ENCODE data around the gene KAT8.
"Not testable (repeated sequence)": the region's sequence is repeated elsewhere in the genome, so short reads cannot be mapped to it uniquely, and the experiment has no call there.

KAT8 gene

GRCh38 chr16:31157136-31157535 is 39.7 kb downstream of the KAT8 start:
- Histone ChIP-seq H3K27ac (ENCODE audit: low read depth, low read length) (no peak overlapping the region), H3K36me3 (ENCODE audit: control insufficient read depth, insufficient read depth, low read length) (no peaks in the 10 kb centered on the region)

GRCh38 chr16:31167315-31167714 is 49.9 kb downstream of the KAT8 start:
- H3K27ac ChIP-seq (ENCODE audit: low read depth, low read length): no peak overlapping the region
- H3K4me3 ChIP-seq (ENCODE audit: low read length): no peak overlapping the region
- H3K9ac ChIP-seq (ENCODE audit: low read length): no peak overlapping the region
- no peaks in the 10 kb centered on the region for H3K36me3 ChIP-seq (ENCODE audit: control insufficient read depth, insufficient read depth, low read length)
- no peaks in the 10 kb centered on the region for H3K4me1 ChIP-seq (ENCODE audit: control insufficient read depth, insufficient read depth, low read length)
- H3K27me3 ChIP-seq (ENCODE audit: control insufficient read depth, insufficient read depth, low read length): no peaks in the 10 kb centered on the region

More at GRCh38 chr16:31157136-31157535, 39.7 kb downstream of the KAT8 start:
- Histone ChIP-seq H3K9ac (ENCODE audit: low read length) (no peak overlapping the region), H3K4me3 (ENCODE audit: low read length) (no peak overlapping the region), H3K4me1 (ENCODE audit: control insufficient read depth, insufficient read depth, low read length) (no peaks in the 10 kb centered on the region), H3K27me3 (ENCODE audit: control insufficient read depth, insufficient read depth, low read length) (no peaks in the 10 kb centered on the region)

- H3K9ac ChIP-seq (ENCODE audit: low read length): no peak overlapping the region
- no peaks in the 10 kb centered on the region for H3K27me3 ChIP-seq (ENCODE audit: control insufficient read depth, insufficient read depth, low read length)
- H3K27ac ChIP-seq (ENCODE audit: low read depth, low read length): no peak overlapping the region
- H3K4me1 ChIP-seq (ENCODE audit: control insufficient read depth, insufficient read depth, low read length): no peaks in the 10 kb centered on the region
- no peaks in the 10 kb centered on the region for H3K36me3 ChIP-seq (ENCODE audit: control insufficient read depth, insufficient read depth, low read length)
- no peak overlapping the region for H3K4me3 ChIP-seq (ENCODE audit: low read length)
These were observed 51.4 kb downstream of the KAT8 start for GRCh38 chr16:31168848-31169247.

- not testable (repeated sequence) for H3K27ac ChIP-seq (ENCODE audit: low read depth, low read length); H3K4me1 ChIP-seq (ENCODE audit: control insufficient read depth, insufficient read depth, low read length); H3K4me3 ChIP-seq (ENCODE audit: low read length); H3K9ac ChIP-seq (ENCODE audit: low read length); H3K36me3 ChIP-seq (ENCODE audit: control insufficient read depth, insufficient read depth, low read length); H3K27me3 ChIP-seq (ENCODE audit: control insufficient read depth, insufficient read depth, low read length)
These were observed 52.6 kb downstream of the KAT8 start for GRCh38 chr16:31170048-31170447.

- Histone ChIP-seq H3K36me3 (ENCODE audit: control insufficient read depth, insufficient read depth, low read length) (no peaks in the 10 kb centered on the region), H3K27me3 (ENCODE audit: control insufficient read depth, insufficient read depth, low read length) (no peaks in the 10 kb centered on the region), H3K4me1 (ENCODE audit: control insufficient read depth, insufficient read depth, low read length) (peaks cover 10% of the 10 kb centered on the region), H3K4me3 (ENCODE audit: low read length) (peak overlapping the region; percentile 32), H3K27ac (ENCODE audit: low read depth, low read length) (no peak overlapping the region), H3K9ac (ENCODE audit: low read length) (no peak overlapping the region)
These were observed 59.7 kb downstream of the KAT8 start for GRCh38 chr16:31177136-31177535.

GRCh38 chr16:31179219-31179746 is 61.8 kb downstream of the KAT8 start:
- H3K9ac ChIP-seq (ENCODE audit: low read length): peak overlapping the region; percentile 63
- H3K4me1 ChIP-seq (ENCODE audit: control insufficient read depth, insufficient read depth, low read length): peaks cover 18% of the 10 kb centered on the region
- H3K4me3 ChIP-seq (ENCODE audit: low read length): peak overlapping the region; percentile 93
- H3K27me3 ChIP-seq (ENCODE audit: control insufficient read depth, insufficient read depth, low read length): no peaks in the 10 kb centered on the region
- H3K36me3 ChIP-seq (ENCODE audit: control insufficient read depth, insufficient read depth, low read length): peaks cover 9% of the 10 kb centered on the region
- H3K27ac ChIP-seq (ENCODE audit: low read depth, low read length): peak overlapping the region; percentile 99

GRCh38 chr16:31179747-31180459 is 62.4 kb downstream of the KAT8 start, which contains the start of gene FUS:
Gene FUS (plus strand): TSS chr16:31180139. CDS start chr16:31180215, 76 bp downstream.
- Histone ChIP-seq H3K4me1 (ENCODE audit: control insufficient read depth, insufficient read depth, low read length) (peaks cover 18% of the 10 kb centered on the region), H3K27ac (ENCODE audit: low read depth, low read length) (peak within 1 kb of the TSS; percentile 99), H3K9ac (ENCODE audit: low read length) (peak within 1 kb of the TSS; percentile 89)

More at GRCh38 chr16:31179747-31180459, 62.4 kb downstream of the KAT8 start, which contains the start of gene FUS:
- Histone ChIP-seq H3K4me3 (ENCODE audit: low read length) (peak within 1 kb of the TSS; percentile 93), H3K27me3 (ENCODE audit: control insufficient read depth, insufficient read depth, low read length) (no peaks in the 10 kb centered on the region), H3K36me3 (ENCODE audit: control insufficient read depth, insufficient read depth, low read length) (peaks cover 13% of the 10 kb centered on the region)

Data from rectal smooth muscle tissue (tissue), 1 donor.